Keratinocyte (primary cell): ENCODE data around the gene LEAP2. TPM values are rescaled to one million over a fixed set of nuclear protein-coding genes. Genes with fewer than 3 reads are reported as not detected.

ENCODE experiments used
- DNase-seq: peaks from one replicate; pipeline ENCODE4 v3.0.0-alpha.2; 2011; ENCODE audit warnings: low read depth, missing footprints, low spot score
- FAIRE-seq: peaks from 2 replicates; lab custom pipeline; 2011; peaks lifted over from hg19 to GRCh38; lab: Jason Lieb, UNC
- H2AFZ ChIP-seq: 2 replicates; pipeline ENCODE4 v1.6.0; 2012; ENCODE audit warnings: low read length, control low read depth, inconsistent platforms; ENCODE audit not compliant: control insufficient read depth
- H3K27ac ChIP-seq: 2 replicates; pipeline ENCODE4 v1.5.1; 2011; ENCODE audit warnings: low read length; ENCODE audit not compliant: control insufficient read depth, insufficient read depth
- H3K27me3 ChIP-seq: 3 replicates; pipeline ENCODE4 v1.6.0; 2011; ENCODE audit warnings: low read length; ENCODE audit not compliant: control insufficient read depth, insufficient read depth; ENCODE audit errors: extremely low read depth
- H3K36me3 ChIP-seq, 2 experiments: 2 replicates in 1 of 2; 3 replicates in 1 of 2; pipeline ENCODE4 v1.5.1; 2011; ENCODE audit warnings: low read length in 2 of 2, mild to moderate bottlenecking in 1 of 2; ENCODE audit not compliant: control insufficient read depth in 2 of 2, insufficient read depth in 2 of 2; ENCODE audit errors: extremely low read depth in 1 of 2
- H3K4me1 ChIP-seq: 3 replicates; pipeline ENCODE4 v1.5.1; 2011; ENCODE audit warnings: low read length; ENCODE audit not compliant: control insufficient read depth, insufficient read depth; ENCODE audit errors: extremely low read depth
- H3K4me2 ChIP-seq: 3 replicates; pipeline ENCODE4 v1.6.0; 2011; ENCODE audit warnings: low read depth, low read length; ENCODE audit not compliant: control insufficient read depth, insufficient read depth; ENCODE audit errors: extremely low read depth
- H3K4me3 ChIP-seq, 3 experiments: fragments of 200-600 bp in 1 of 3; sonication (generic) in 1 of 3; 2 replicates in 2 of 3; 3 replicates in 1 of 3; pipeline ENCODE4 v1.5.1; 2011 to 2016; ENCODE audit warnings: low read length in 3 of 3, mild to moderate bottlenecking in 3 of 3, control low read depth in 2 of 3, inconsistent platforms in 1 of 3, low read depth in 1 of 3, mixed read lengths in 1 of 3, mixed run types in 1 of 3, moderate library complexity in 1 of 3; ENCODE audit not compliant: control insufficient read depth in 2 of 3, insufficient read depth in 2 of 3; ENCODE audit errors: extremely low read depth in 1 of 3
- H3K79me2 ChIP-seq: 2 replicates; pipeline ENCODE4 v1.6.0; 2012; ENCODE audit warnings: low read length; ENCODE audit not compliant: control insufficient read depth, insufficient read depth
- H3K9ac ChIP-seq: 3 replicates; pipeline ENCODE4 v1.6.0; 2011; ENCODE audit warnings: low read length; ENCODE audit not compliant: control insufficient read depth, insufficient read depth; ENCODE audit errors: extremely low read depth
- H3K9me1 ChIP-seq: 3 replicates; pipeline ENCODE4 v1.6.0; 2011; ENCODE audit warnings: low read length; ENCODE audit not compliant: control insufficient read depth, insufficient read depth; ENCODE audit errors: extremely low read depth
- H3K9me3 ChIP-seq: 2 replicates; pipeline ENCODE4 v1.5.1; 2012; ENCODE audit warnings: low read depth, low read length; ENCODE audit not compliant: control insufficient read depth
- H4K20me1 ChIP-seq: 3 replicates; pipeline ENCODE4 v1.6.0; 2011; ENCODE audit warnings: low read length; ENCODE audit not compliant: control insufficient read depth, insufficient read depth; ENCODE audit errors: extremely low read depth
- EZH2 ChIP-seq: IDR thresholded peaks from one replicate; pipeline ENCODE4 v1.6.1; 2012; ENCODE audit warnings: inconsistent platforms, mild to moderate bottlenecking, low read length, moderate library complexity
- dilution Hi-C: fragments of 300-500 bp; cut with MboI; formaldehyde crosslinking; loops from one replicate; pipeline ENCODE4 v1.7.0; 2020; ENCODE audit warnings: low sequenced_read_pairs; ENCODE audit not compliant: extremely low pct_ligation_motif_present
- polyA plus RNA-seq, 5 experiments: library from polyadenylated mRNA; depleted of rRNA in 3 of 5; stranded (reverse) in 3 of 5; stranded (forward) in 1 of 5; unstranded in 1 of 5; fragments of >200 nt; gene quantifications; 1 replicate in 1 of 5; 2 replicates in 3 of 5; 3 replicates in 1 of 5; pipeline versions ENCODE4 v1.2.1 to v1.2.3, GENCODE V29; 2011 to 2012; ENCODE audit warnings: missing spikeins in 2 of 5, low read depth in 1 of 5, low replicate concordance in 1 of 5
- TF ChIP-seq, protein P1 (sequence below), 3 experiments: IDR thresholded peaks in 1 of 3; conservative IDR thresholded peaks in 1 of 3; optimal IDR thresholded peaks in 1 of 3; 2 replicates in 2 of 3; 3 replicates in 1 of 3; pipeline versions ENCODE3 to v1.5.1; 2011; ENCODE audit warnings: low read length in 3 of 3, mild to moderate bottlenecking in 3 of 3, moderate library complexity in 2 of 3, control low read depth in 1 of 3, inconsistent platforms in 1 of 3; ENCODE audit not compliant: insufficient read depth in 2 of 3; ENCODE audit errors: extremely low read depth in 1 of 3

The LEAP2 gene
- polyA plus RNA-seq, 1 donor (not counting 4 experiments of a cell fraction or from before 2014, with no cell fraction given) = 1.2 TPM

DNA sequence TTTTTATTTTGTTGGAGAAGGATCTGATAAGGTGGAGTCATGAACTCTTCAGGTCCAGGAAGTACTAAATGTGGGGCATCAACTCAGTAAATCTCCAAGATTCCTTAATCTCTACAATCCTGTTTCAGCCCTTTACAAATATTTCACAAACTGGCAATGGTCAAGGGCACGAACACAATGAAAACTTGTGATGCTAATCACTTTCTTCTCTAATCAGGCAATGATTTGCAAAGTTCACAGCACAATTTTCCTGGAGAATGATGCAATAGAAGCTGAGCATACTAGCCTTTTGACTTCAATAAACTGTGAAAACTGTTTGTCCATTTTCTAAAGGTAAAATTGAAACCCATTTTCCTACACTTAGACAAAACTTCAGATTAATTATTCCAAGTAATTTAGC lies 24.1 kb upstream of the LEAP2 start:
- FAIRE-seq = no peak
- H3K4me2 ChIP-seq = no peak overlapping the region
- no peak for TF ChIP-seq EZH2
- TF ChIP-seq, protein P1, sequence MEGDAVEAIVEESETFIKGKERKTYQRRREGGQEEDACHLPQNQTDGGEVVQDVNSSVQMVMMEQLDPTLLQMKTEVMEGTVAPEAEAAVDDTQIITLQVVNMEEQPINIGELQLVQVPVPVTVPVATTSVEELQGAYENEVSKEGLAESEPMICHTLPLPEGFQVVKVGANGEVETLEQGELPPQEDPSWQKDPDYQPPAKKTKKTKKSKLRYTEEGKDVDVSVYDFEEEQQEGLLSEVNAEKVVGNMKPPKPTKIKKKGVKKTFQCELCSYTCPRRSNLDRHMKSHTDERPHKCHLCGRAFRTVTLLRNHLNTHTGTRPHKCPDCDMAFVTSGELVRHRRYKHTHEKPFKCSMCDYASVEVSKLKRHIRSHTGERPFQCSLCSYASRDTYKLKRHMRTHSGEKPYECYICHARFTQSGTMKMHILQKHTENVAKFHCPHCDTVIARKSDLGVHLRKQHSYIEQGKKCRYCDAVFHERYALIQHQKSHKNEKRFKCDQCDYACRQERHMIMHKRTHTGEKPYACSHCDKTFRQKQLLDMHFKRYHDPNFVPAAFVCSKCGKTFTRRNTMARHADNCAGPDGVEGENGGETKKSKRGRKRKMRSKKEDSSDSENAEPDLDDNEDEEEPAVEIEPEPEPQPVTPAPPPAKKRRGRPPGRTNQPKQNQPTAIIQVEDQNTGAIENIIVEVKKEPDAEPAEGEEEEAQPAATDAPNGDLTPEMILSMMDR (optimal IDR thresholded peaks at IDR 0.05 in 1 of 3, IDR thresholded peaks at IDR 0.05 in 1 of 3, conservative IDR thresholded peaks at IDR 0.05 in 1 of 3; ENCODE audit: extremely low read depth in 1 of 3, insufficient read depth in 2 of 3, low read length in 3 of 3) = no peak
- no peaks in the 10 kb centered on the region for H3K79me2 ChIP-seq
- H4K20me1 ChIP-seq = no peaks in the 10 kb centered on the region
- DNase-seq = no peak
- dilution Hi-C loops = no loop called here
- H3K9me3 ChIP-seq = no peaks in the 10 kb centered on the region
- no peaks in the 10 kb centered on the region for H3K4me1 ChIP-seq
- no peaks in the 10 kb centered on the region for H3K36me3 ChIP-seq
- H3K27ac ChIP-seq = no peak overlapping the region
- H2AFZ ChIP-seq = no peak overlapping the region
- no peak overlapping the region for H3K9ac ChIP-seq
- no peaks in the 10 kb centered on the region for H3K9me1 ChIP-seq
- H3K27me3 ChIP-seq = no peaks in the 10 kb centered on the region
- no peak overlapping the region for H3K4me3 ChIP-seq

DNA sequence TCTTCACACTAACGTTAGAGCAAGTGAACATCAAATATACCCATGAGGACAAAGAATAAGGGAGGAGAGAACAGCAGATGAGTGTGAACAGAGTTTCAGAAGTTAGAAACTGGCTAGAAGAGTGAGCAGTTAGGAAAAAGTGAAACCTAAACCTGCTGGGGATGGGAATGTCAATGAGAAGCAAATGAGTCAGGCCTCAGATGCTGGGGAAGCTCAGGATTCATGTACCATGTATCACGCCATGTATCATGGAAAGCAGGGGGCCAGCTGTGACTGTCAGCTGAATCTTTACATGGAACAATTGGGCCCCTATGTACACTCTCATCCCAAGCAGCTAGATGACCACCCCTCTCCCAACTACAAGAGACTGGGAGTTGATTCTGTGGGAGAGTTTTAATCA lies 23.4 kb upstream of the LEAP2 start:
- Histone ChIP-seq H3K27me3 (no peaks in the 10 kb centered on the region), H3K4me1 (no peaks in the 10 kb centered on the region), H2AFZ (no peak overlapping the region), H3K27ac (no peak overlapping the region), H3K79me2 (no peaks in the 10 kb centered on the region), H3K36me3 (no peaks in the 10 kb centered on the region), H4K20me1 (no peaks in the 10 kb centered on the region), H3K4me2 (no peak overlapping the region), H3K9me3 (no peaks in the 10 kb centered on the region), H3K9ac (no peak overlapping the region), H3K9me1 (no peaks in the 10 kb centered on the region), H3K4me3 (no peak overlapping the region)
- no peak for TF ChIP-seq EZH2
- TF ChIP-seq, protein P1 (optimal IDR thresholded peaks at IDR 0.05 in 1 of 3, IDR thresholded peaks at IDR 0.05 in 1 of 3, conservative IDR thresholded peaks at IDR 0.05 in 1 of 3; ENCODE audit: extremely low read depth in 1 of 3, insufficient read depth in 2 of 3, low read length in 3 of 3) = no peak
- dilution Hi-C loops = no loop called here
- DNase-seq (no peak), FAIRE-seq (no peak)
